GM12891 (cell line): ENCODE results near the gene IMP3.
"Not testable (repeated sequence)": the region's sequence is repeated elsewhere in the genome, so short reads cannot be mapped to it uniquely, and the experiment has no call there.

Source experiments
- POLR2A ChIP-seq: IDR thresholded peaks from 2 replicates; pipeline ENCODE4 v1.6.1; 2011; ENCODE audit warnings: low read depth, low read length, control low read depth
- POLR2AphosphoS5 ChIP-seq: IDR thresholded peaks from 2 replicates; pipeline ENCODE4 v1.6.1; 2011; ENCODE audit warnings: low read depth, low read length, control low read depth
- TAF1 ChIP-seq: IDR thresholded peaks from 2 replicates; pipeline ENCODE4 v1.6.1; 2011; ENCODE audit warnings: low read depth, low read length, control low read depth

GRCh38 chr15:75633922-75634321 lies 6.1 kb downstream of the IMP3 start:
- not testable (repeated sequence) for TF ChIP-seq POLR2AphosphoS5, POLR2A, TAF1
